GM12878 (cell line): ENCODE data around the gene MCM3. TPM values are rescaled to one million over a fixed set of nuclear protein-coding genes. Genes with fewer than 3 reads are reported as not detected.

Experiments used
- ASH2L ChIP-seq: fragments of 300-600, 200-600 bp; sonication (generic); IDR thresholded peaks from 2 replicates; pipeline ENCODE4 v1.6.1; 2017; ENCODE audit warnings: low read depth, mild to moderate bottlenecking, borderline replicate concordance
- BACH1 ChIP-seq: fragments of 450-650 bp; IDR thresholded peaks from 2 replicates; pipeline ENCODE4 v1.6.1; 2017; ENCODE audit warnings: mild to moderate bottlenecking, borderline replicate concordance
- EGR1 ChIP-seq, 2 experiments: IDR thresholded peaks; 1 replicate in 1 of 2; 2 replicates in 1 of 2; pipeline ENCODE4 v1.6.1; 2011 to 2012; ENCODE audit warnings: low read depth in 2 of 2, low read length in 2 of 2, borderline replicate concordance in 1 of 2, mild to moderate bottlenecking in 1 of 2, moderate library complexity in 1 of 2
- HCFC1 ChIP-seq: fragments of 150-350 bp; IDR thresholded peaks from 2 replicates; pipeline ENCODE4 v1.6.1; 2014; ENCODE audit warnings: low read length
- IRF3 ChIP-seq: fragments of 450-650 bp; IDR thresholded peaks from 2 replicates; pipeline ENCODE4 v1.6.1; 2014; ENCODE audit warnings: mild to moderate bottlenecking
- MXI1 ChIP-seq: fragments of 150-350 bp; IDR thresholded peaks from 2 replicates; pipeline ENCODE4 v1.6.1; 2011; ENCODE audit warnings: low read depth, mild to moderate bottlenecking, inconsistent platforms, low read length, improper control_type of control experiment
- NBN ChIP-seq: fragments of 450-650 bp; IDR thresholded peaks from 2 replicates; pipeline ENCODE4 v1.6.1; 2016
- NFXL1 ChIP-seq: fragments of 450-650 bp; IDR thresholded peaks from 2 replicates; pipeline ENCODE4 v1.6.1; 2017; ENCODE audit warnings: antibody characterized with exemption, mild to moderate bottlenecking, borderline replicate concordance
- NRF1 ChIP-seq: conservative IDR thresholded peaks from 2 replicates; pipeline ENCODE4 v1.6.1; 2011; ENCODE audit warnings: mild to moderate bottlenecking, low read depth, low read length, improper control_type of control experiment
- PML ChIP-seq: IDR thresholded peaks from 2 replicates; pipeline ENCODE4 v1.6.1; 2012; ENCODE audit warnings: low read length, inconsistent platforms
- RAD21 ChIP-seq: IDR thresholded peaks from 2 replicates; pipeline ENCODE4 v1.6.1; 2011; ENCODE audit warnings: mild to moderate bottlenecking, low read depth, low read length, moderate library complexity; ENCODE audit not compliant: insufficient read depth
- RB1 ChIP-seq: fragments of 450-650 bp; formaldehyde crosslinking; IDR thresholded peaks from 2 replicates; pipeline ENCODE4 v1.6.1; 2017; ENCODE audit warnings: mild to moderate bottlenecking, borderline replicate concordance
- SP1 ChIP-seq: IDR thresholded peaks from one replicate; pipeline ENCODE4 v1.6.1; 2011; ENCODE audit warnings: low read depth, low read length
- SREBF2 ChIP-seq: IDR thresholded peaks from 2 replicates; pipeline ENCODE4 v1.6.1; 2012; ENCODE audit warnings: mild to moderate bottlenecking, low read length
- TAF1 ChIP-seq: IDR thresholded peaks from 2 replicates; pipeline ENCODE4 v1.6.1; 2011; ENCODE audit warnings: mild to moderate bottlenecking, low read depth, low read length, borderline replicate concordance
- YBX1 ChIP-seq: fragments of 450-650 bp; IDR thresholded peaks from 2 replicates; pipeline ENCODE4 v1.6.1; 2016; ENCODE audit warnings: antibody characterized with exemption
- ZBTB11 ChIP-seq: fragments of 450-650 bp; formaldehyde crosslinking; IDR thresholded peaks from 2 replicates; pipeline ENCODE4 v1.5.0; 2022; ENCODE audit warnings: mild to moderate bottlenecking, missing genetic modification characterization
- polyA plus RNA-seq, 11 experiments: library from polyadenylated mRNA; depleted of rRNA in 4 of 11; unstranded in 6 of 11; stranded (reverse) in 5 of 11; fragments of >200 nt; fragmentation: Nextera tagmentation in 4 of 11; fragmentation: Illumina TruSeq in 1 of 11; extraction: Ambion mirVana in 4 of 11; extraction: Trizol in 1 of 11; gene quantifications; 1 replicate in 1 of 11; 2 replicates in 10 of 11; pipeline versions ENCODE4 v1.2.1 to v1.2.3, GENCODE V29; 2011 to 2016; ENCODE audit warnings: inconsistent platforms in 2 of 11, missing spikeins in 2 of 11, low read depth in 1 of 11
- total RNA-seq, 4 experiments: library from RNA; depleted of rRNA in 3 of 4; stranded (reverse); fragments of >200 nt in 3 of 4; fragmentation: Illumina TruSeq in 1 of 4; extraction: Trizol in 1 of 4; gene quantifications; 2 replicates each; pipeline versions ENCODE4 v1.2.1 to v1.2.3, GENCODE V29; 2013 to 2021
- TF ChIP-seq, protein P1 (sequence below): fragments of 150-350 bp; IDR thresholded peaks from 2 replicates; pipeline ENCODE4 v1.6.1; 2014; ENCODE audit warnings: mild to moderate bottlenecking, low read depth, low read length
- TF ChIP-seq, protein P2 (sequence below): IDR thresholded peaks from 2 replicates; pipeline ENCODE4 v1.6.1; 2012; ENCODE audit warnings: improper control_type of control experiment, low read depth, low read length; ENCODE audit not compliant: insufficient replicate concordance

Gene MCM3
- total and polyA plus RNA-seq, 10 of the 15 experiments (the other 5 are each of a cell fraction or from before 2014, with no cell fraction given) = 74.1 to 265 (median 214) TPM

GRCh38 chr6:52284460-52285176, at the start of gene MCM3 (continued):
- TF ChIP-seq EGR1 (IDR thresholded peaks at IDR 0.05; ENCODE audit: borderline replicate concordance in 1 of 2, low read depth in 2 of 2, low read length in 2 of 2) = no peak
- peak; percentile 47; the same call in 1 of the 2 replicates for TF ChIP-seq PML
- no peak for TF ChIP-seq SREBF2
- peak; percentile 74 for TF ChIP-seq TAF1
- peak; percentile 92 for TF ChIP-seq MXI1
- TF ChIP-seq ASH2L = peak; percentile 91; the same call in 1 of the 2 replicates
- TF ChIP-seq, protein P1, sequence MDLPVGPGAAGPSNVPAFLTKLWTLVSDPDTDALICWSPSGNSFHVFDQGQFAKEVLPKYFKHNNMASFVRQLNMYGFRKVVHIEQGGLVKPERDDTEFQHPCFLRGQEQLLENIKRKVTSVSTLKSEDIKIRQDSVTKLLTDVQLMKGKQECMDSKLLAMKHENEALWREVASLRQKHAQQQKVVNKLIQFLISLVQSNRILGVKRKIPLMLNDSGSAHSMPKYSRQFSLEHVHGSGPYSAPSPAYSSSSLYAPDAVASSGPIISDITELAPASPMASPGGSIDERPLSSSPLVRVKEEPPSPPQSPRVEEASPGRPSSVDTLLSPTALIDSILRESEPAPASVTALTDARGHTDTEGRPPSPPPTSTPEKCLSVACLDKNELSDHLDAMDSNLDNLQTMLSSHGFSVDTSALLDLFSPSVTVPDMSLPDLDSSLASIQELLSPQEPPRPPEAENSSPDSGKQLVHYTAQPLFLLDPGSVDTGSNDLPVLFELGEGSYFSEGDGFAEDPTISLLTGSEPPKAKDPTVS = no peak
- TF ChIP-seq NBN = no peak
- TF ChIP-seq RB1 = peak; percentile 99
- TF ChIP-seq NFXL1 = no peak
- peak; percentile 91 for TF ChIP-seq HCFC1
- TF ChIP-seq ZBTB11 (CRISPR knock-in tag) = no peak
- TF ChIP-seq IRF3 = peak; percentile 71
- TF ChIP-seq, protein P2, sequence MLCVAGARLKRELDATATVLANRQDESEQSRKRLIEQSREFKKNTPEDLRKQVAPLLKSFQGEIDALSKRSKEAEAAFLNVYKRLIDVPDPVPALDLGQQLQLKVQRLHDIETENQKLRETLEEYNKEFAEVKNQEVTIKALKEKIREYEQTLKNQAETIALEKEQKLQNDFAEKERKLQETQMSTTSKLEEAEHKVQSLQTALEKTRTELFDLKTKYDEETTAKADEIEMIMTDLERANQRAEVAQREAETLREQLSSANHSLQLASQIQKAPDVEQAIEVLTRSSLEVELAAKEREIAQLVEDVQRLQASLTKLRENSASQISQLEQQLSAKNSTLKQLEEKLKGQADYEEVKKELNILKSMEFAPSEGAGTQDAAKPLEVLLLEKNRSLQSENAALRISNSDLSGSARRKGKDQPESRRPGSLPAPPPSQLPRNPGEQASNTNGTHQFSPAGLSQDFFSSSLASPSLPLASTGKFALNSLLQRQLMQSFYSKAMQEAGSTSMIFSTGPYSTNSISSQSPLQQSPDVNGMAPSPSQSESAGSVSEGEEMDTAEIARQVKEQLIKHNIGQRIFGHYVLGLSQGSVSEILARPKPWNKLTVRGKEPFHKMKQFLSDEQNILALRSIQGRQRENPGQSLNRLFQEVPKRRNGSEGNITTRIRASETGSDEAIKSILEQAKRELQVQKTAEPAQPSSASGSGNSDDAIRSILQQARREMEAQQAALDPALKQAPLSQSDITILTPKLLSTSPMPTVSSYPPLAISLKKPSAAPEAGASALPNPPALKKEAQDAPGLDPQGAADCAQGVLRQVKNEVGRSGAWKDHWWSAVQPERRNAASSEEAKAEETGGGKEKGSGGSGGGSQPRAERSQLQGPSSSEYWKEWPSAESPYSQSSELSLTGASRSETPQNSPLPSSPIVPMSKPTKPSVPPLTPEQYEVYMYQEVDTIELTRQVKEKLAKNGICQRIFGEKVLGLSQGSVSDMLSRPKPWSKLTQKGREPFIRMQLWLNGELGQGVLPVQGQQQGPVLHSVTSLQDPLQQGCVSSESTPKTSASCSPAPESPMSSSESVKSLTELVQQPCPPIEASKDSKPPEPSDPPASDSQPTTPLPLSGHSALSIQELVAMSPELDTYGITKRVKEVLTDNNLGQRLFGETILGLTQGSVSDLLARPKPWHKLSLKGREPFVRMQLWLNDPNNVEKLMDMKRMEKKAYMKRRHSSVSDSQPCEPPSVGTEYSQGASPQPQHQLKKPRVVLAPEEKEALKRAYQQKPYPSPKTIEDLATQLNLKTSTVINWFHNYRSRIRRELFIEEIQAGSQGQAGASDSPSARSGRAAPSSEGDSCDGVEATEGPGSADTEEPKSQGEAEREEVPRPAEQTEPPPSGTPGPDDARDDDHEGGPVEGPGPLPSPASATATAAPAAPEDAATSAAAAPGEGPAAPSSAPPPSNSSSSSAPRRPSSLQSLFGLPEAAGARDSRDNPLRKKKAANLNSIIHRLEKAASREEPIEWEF = no peak
- TF ChIP-seq BACH1 = 0 out of 2 replicates have a peak, but pooled peaks have one; percentile 27
- TF ChIP-seq NRF1 = no peak; the same call in 1 of the 2 replicates
- TF ChIP-seq RAD21 = no peak
- TF ChIP-seq YBX1 = no peak
- peak; percentile 93 for TF ChIP-seq SP1
